Measurements from ENCODE around the gene ABCB1.

The ABCB1 gene

DNA sequence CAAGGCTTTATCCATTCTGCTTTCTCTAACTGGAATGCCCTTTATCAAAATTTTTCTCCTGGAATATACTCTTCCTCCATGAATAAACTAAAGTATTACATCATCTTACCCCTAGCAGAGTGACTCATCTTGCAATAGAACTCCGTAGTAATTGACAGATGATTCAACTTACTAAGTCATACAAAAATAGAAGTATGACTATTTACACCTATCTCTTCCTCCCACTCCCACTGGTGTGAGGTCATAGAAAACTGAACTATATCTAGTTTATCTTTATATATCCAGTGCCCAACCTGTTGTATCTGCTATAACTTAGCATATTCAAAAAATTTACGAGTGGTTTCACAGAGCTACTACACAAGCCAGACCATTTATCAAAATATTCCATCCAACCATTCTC is 26.1 kb downstream of the ABCB1 start (continued):
- TF ChIP-seq ZNF510 (tag by site-specific recombination; IDR thresholded peaks at IDR 0.05; ENCODE audit: insufficient replicate concordance) (no peak), ZNF658 (tag by site-specific recombination; IDR thresholded peaks at IDR 0.05) (no peak), ZNF664 (tag by site-specific recombination; IDR thresholded peaks at IDR 0.05) (no peak), ZBTB21 (tag by site-specific recombination; IDR thresholded peaks at IDR 0.05) (peak; percentile 92), ZNF221 (tag by site-specific recombination; IDR thresholded peaks at IDR 0.05; ENCODE audit: borderline replicate concordance) (no peak), ZNF843 (tag by site-specific recombination; IDR thresholded peaks at IDR 0.05) (no peak), ZNF350 (tag by site-specific recombination; IDR thresholded peaks at IDR 0.05) (no peak), ZNF670 (tag by site-specific recombination; IDR thresholded peaks at IDR 0.05; ENCODE audit: low read depth) (no peak), ZNF292 (tag by site-specific recombination; IDR thresholded peaks at IDR 0.05; ENCODE audit: borderline replicate concordance, low read depth) (no peak), HOXA7 (CRISPR knock-in tag; IDR thresholded peaks at IDR 0.05; ENCODE audit: borderline replicate concordance) (no peak), SP3 (tag by site-specific recombination; IDR thresholded peaks at IDR 0.05) (peak; percentile 28; the same call in 1 of the 2 replicates), ZNF707 (tag by site-specific recombination; IDR thresholded peaks at IDR 0.05) (no peak), ZNF544 (tag by site-specific recombination; IDR thresholded peaks at IDR 0.05) (no peak), ZNF76 (tag by site-specific recombination; IDR thresholded peaks at IDR 0.05; ENCODE audit: borderline replicate concordance, low read depth) (no peak), OVOL3 (tag by site-specific recombination; IDR thresholded peaks at IDR 0.05) (no peak), OSR2 (tag by site-specific recombination; IDR thresholded peaks at IDR 0.05) (no peak), KLF10 (tag by site-specific recombination; IDR thresholded peaks at IDR 0.05) (no peak), KLF8 (tag by site-specific recombination; IDR thresholded peaks at IDR 0.05) (peak; percentile 76), ZNF140 (tag by site-specific recombination; IDR thresholded peaks at IDR 0.05) (no peak), ZNF654 (tag by site-specific recombination; IDR thresholded peaks at IDR 0.05; ENCODE audit: low read depth) (no peak), ZFP37 (tag by site-specific recombination; IDR thresholded peaks at IDR 0.05) (0 out of 2 replicates have a peak, but pooled peaks have one; percentile 34), ZBTB17 (tag by site-specific recombination; IDR thresholded peaks at IDR 0.05) (no peak), HOXD13 (CRISPR knock-in tag; IDR thresholded peaks at IDR 0.05; ENCODE audit: borderline replicate concordance) (no peak), ZNF626 (tag by site-specific recombination; IDR thresholded peaks at IDR 0.05) (no peak), ZNF302 (tag by site-specific recombination; IDR thresholded peaks at IDR 0.05; ENCODE audit: low read depth) (no peak), TCF7L2 (IDR thresholded peaks at IDR 0.05; ENCODE audit: borderline replicate concordance, low read depth, low read length) (no peak), ZNF211 (tag by site-specific recombination; IDR thresholded peaks at IDR 0.05; ENCODE audit: low read depth) (no peak), ZBTB8A (tag by site-specific recombination; IDR thresholded peaks at IDR 0.05) (no peak), ZNF514 (tag by site-specific recombination; IDR thresholded peaks at IDR 0.05) (no peak), ZNF473 (tag by site-specific recombination; IDR thresholded peaks at IDR 0.05) (no peak), ZNF16 (tag by site-specific recombination; IDR thresholded peaks at IDR 0.05; ENCODE audit: low read depth) (no peak)
- TF ChIP-seq, protein P1, sequence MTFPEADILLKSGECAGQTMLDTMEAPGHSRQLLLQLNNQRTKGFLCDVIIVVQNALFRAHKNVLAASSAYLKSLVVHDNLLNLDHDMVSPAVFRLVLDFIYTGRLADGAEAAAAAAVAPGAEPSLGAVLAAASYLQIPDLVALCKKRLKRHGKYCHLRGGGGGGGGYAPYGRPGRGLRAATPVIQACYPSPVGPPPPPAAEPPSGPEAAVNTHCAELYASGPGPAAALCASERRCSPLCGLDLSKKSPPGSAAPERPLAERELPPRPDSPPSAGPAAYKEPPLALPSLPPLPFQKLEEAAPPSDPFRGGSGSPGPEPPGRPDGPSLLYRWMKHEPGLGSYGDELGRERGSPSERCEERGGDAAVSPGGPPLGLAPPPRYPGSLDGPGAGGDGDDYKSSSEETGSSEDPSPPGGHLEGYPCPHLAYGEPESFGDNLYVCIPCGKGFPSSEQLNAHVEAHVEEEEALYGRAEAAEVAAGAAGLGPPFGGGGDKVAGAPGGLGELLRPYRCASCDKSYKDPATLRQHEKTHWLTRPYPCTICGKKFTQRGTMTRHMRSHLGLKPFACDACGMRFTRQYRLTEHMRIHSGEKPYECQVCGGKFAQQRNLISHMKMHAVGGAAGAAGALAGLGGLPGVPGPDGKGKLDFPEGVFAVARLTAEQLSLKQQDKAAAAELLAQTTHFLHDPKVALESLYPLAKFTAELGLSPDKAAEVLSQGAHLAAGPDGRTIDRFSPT (tag by site-specific recombination; IDR thresholded peaks at IDR 0.05) = peak; percentile 67
- TF ChIP-seq, protein P2, sequence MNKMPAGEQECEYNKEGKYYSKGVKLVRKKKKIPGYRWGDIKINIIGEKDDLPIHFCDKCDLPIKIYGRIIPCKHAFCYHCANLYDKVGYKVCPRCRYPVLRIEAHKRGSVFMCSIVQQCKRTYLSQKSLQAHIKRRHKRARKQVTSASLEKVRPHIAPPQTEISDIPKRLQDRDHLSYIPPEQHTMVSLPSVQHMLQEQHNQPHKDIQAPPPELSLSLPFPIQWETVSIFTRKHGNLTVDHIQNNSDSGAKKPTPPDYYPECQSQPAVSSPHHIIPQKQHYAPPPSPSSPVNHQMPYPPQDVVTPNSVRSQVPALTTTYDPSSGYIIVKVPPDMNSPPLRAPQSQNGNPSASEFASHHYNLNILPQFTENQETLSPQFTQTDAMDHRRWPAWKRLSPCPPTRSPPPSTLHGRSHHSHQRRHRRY (tag by site-specific recombination; IDR thresholded peaks at IDR 0.05) = no peak
- TF ChIP-seq, protein P3, sequence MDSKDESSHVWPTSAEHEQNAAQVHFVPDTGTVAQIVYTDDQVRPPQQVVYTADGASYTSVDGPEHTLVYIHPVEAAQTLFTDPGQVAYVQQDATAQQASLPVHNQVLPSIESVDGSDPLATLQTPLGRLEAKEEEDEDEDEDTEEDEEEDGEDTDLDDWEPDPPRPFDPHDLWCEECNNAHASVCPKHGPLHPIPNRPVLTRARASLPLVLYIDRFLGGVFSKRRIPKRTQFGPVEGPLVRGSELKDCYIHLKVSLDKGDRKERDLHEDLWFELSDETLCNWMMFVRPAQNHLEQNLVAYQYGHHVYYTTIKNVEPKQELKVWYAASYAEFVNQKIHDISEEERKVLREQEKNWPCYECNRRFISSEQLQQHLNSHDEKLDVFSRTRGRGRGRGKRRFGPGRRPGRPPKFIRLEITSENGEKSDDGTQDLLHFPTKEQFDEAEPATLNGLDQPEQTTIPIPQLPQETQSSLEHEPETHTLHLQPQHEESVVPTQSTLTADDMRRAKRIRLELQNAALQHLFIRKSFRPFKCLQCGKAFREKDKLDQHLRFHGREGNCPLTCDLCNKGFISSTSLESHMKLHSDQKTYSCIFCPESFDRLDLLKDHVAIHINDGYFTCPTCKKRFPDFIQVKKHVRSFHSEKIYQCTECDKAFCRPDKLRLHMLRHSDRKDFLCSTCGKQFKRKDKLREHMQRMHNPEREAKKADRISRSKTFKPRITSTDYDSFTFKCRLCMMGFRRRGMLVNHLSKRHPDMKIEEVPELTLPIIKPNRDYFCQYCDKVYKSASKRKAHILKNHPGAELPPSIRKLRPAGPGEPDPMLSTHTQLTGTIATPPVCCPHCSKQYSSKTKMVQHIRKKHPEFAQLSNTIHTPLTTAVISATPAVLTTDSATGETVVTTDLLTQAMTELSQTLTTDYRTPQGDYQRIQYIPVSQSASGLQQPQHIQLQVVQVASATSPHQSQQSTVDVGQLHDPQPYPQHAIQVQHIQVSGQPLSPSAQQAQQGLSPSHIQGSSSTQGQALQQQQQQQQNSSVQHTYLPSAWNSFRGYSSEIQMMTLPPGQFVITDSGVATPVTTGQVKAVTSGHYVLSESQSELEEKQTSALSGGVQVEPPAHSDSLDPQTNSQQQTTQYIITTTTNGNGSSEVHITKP (tag by site-specific recombination; IDR thresholded peaks at IDR 0.05) = no peak
- TF ChIP-seq, protein P4, sequence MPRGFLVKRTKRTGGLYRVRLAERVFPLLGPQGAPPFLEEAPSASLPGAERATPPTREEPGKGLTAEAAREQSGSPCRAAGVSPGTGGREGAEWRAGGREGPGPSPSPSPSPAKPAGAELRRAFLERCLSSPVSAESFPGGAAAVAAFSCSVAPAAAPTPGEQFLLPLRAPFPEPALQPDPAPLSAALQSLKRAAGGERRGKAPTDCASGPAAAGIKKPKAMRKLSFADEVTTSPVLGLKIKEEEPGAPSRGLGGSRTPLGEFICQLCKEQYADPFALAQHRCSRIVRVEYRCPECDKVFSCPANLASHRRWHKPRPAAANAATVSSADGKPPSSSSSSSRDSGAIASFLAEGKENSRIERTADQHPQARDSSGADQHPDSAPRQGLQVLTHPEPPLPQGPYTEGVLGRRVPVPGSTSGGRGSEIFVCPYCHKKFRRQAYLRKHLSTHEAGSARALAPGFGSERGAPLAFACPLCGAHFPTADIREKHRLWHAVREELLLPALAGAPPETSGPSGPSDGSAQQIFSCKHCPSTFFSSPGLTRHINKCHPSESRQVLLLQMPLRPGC (tag by site-specific recombination; IDR thresholded peaks at IDR 0.05) = peak; percentile 42; the same call in 1 of the 2 replicates
